Endothelial cell of umbilical vein (primary cell): ENCODE results near the gene MOB3C. TPM values are rescaled to one million over a fixed set of nuclear protein-coding genes. Genes with fewer than 3 reads are reported as not detected.

Source experiments
- BruUV-seq: library from RNA; stranded (reverse); fragments of 400-500 nt; replicated peaks from 2 replicates; lab custom pipeline; 2021; lab: Mats Ljungman, UMichigan
- CTCF ChIA-PET: fragments of 300-600, 350-600 bp; sonication (Branson Sonifier 250); formaldehyde crosslinking; loops from one replicate; lab custom pipeline; 2021; ENCODE audit warnings: antibody characterized with exemption, inconsistent platforms; lab: Charles Lee
- POLR2A ChIA-PET: fragments of 300-600, 350-600 bp; sonication (Branson Sonifier 250); formaldehyde crosslinking; loops from one replicate; lab custom pipeline; 2021; ENCODE audit warnings: antibody characterized with exemption, inconsistent platforms; lab: Charles Lee
- DNase-seq: peaks from one replicate; pipeline ENCODE4 v3.0.0-alpha.2; 2011; ENCODE audit warnings: low read depth, low spot score
- FAIRE-seq: peaks from 2 replicates; lab custom pipeline; 2011; peaks lifted over from hg19 to GRCh38; lab: Jason Lieb, UNC
- H2AFZ ChIP-seq: 2 replicates; pipeline ENCODE4 v1.6.0; 2012; ENCODE audit warnings: low read depth, low read length, control low read depth, inconsistent platforms
- H3K27ac ChIP-seq: 2 replicates; pipeline ENCODE4 v1.5.1; 2011; ENCODE audit warnings: low read depth, mild to moderate bottlenecking, control low read depth, low read length, moderate library complexity; ENCODE audit not compliant: insufficient read depth
- H3K27me3 ChIP-seq, 2 experiments: 2 replicates each; pipeline versions ENCODE4 v1.6.0 to v1.6.1; 2011; ENCODE audit warnings: low read length in 2 of 2, mixed read lengths in 1 of 2; ENCODE audit not compliant: control insufficient read depth in 2 of 2, insufficient read depth in 2 of 2
- H3K36me3 ChIP-seq, 2 experiments: 2 replicates in 1 of 2; 3 replicates in 1 of 2; pipeline ENCODE4 v1.5.1; 2011; ENCODE audit warnings: low read length in 2 of 2, mild to moderate bottlenecking in 1 of 2, moderate library complexity in 1 of 2; ENCODE audit not compliant: control insufficient read depth in 2 of 2, insufficient read depth in 2 of 2; ENCODE audit errors: extremely low read depth in 1 of 2
- H3K4me1 ChIP-seq: 3 replicates; pipeline ENCODE4 v1.5.1; 2011; ENCODE audit warnings: mild to moderate bottlenecking, low read length; ENCODE audit not compliant: control insufficient read depth, insufficient read depth; ENCODE audit errors: extremely low read depth
- H3K4me2 ChIP-seq: 2 replicates; pipeline ENCODE4 v1.6.1; 2011; ENCODE audit warnings: low read length, control low read depth, mixed read lengths; ENCODE audit not compliant: insufficient read depth
- H3K4me3 ChIP-seq, 3 experiments: fragments of 200-600 bp in 1 of 3; sonication (generic), shearing (Covaris generic) in 1 of 3; replicated peaks in 1 of 3; 2 replicates each; pipeline ENCODE4 v1.5.1; 2011 to 2016; ENCODE audit warnings: control low read depth in 3 of 3, low read length in 3 of 3, mild to moderate bottlenecking in 2 of 3, inconsistent platforms in 1 of 3, low read depth in 1 of 3, moderate library complexity in 1 of 3; ENCODE audit not compliant: insufficient read depth in 1 of 3
- H3K79me2 ChIP-seq: 2 replicates; pipeline ENCODE4 v1.6.0; 2012; ENCODE audit warnings: low read length, inconsistent platforms; ENCODE audit not compliant: control insufficient read depth, insufficient read depth
- H3K9ac ChIP-seq: replicated peaks from 2 replicates; pipeline ENCODE3; 2011; ENCODE audit warnings: low read length, control low read depth; ENCODE audit not compliant: insufficient read depth; ENCODE audit errors: extremely low read depth
- H3K9me1 ChIP-seq: replicated peaks from 3 replicates; pipeline ENCODE4 v1.6.0; 2011; ENCODE audit warnings: mild to moderate bottlenecking, low read length; ENCODE audit not compliant: control insufficient read depth, insufficient read depth; ENCODE audit errors: extremely low read depth
- H3K9me3 ChIP-seq: replicated peaks from 2 replicates; pipeline ENCODE4 v1.5.1; 2012; ENCODE audit warnings: low read length, inconsistent platforms; ENCODE audit not compliant: control insufficient read depth, insufficient read depth
- H4K20me1 ChIP-seq: replicated peaks from 2 replicates; pipeline ENCODE3; 2011; ENCODE audit warnings: mild to moderate bottlenecking, low read length; ENCODE audit not compliant: control insufficient read depth, insufficient read depth; ENCODE audit errors: extremely low read depth
- CTCF ChIP-seq, 2 donors: IDR thresholded peaks; 1 replicate in 1 of 2; 2 replicates in 1 of 2; pipeline ENCODE4 v1.5.1; 2011; ENCODE audit warnings: low read length in 2 of 2, mild to moderate bottlenecking in 2 of 2, moderate library complexity in 2 of 2, control low read depth in 1 of 2, inconsistent platforms in 1 of 2, low read depth in 1 of 2; ENCODE audit not compliant: insufficient read depth in 1 of 2; ENCODE audit errors: extremely low read depth in 1 of 2
- EZH2 ChIP-seq: IDR thresholded peaks from 2 replicates; pipeline ENCODE4 v1.6.1; 2012; ENCODE audit warnings: borderline replicate concordance, low read depth, mild to moderate bottlenecking, moderate library complexity, low read length, inconsistent platforms; ENCODE audit not compliant: severe bottlenecking
- FOS ChIP-seq: IDR thresholded peaks from 2 replicates; pipeline ENCODE4 v1.6.1; 2011; ENCODE audit warnings: mild to moderate bottlenecking, low read length, moderate library complexity, borderline replicate concordance; ENCODE audit not compliant: insufficient read depth
- GATA2 ChIP-seq: IDR thresholded peaks from 2 replicates; pipeline ENCODE4 v1.7.0; 2011; ENCODE audit warnings: low read depth, mild to moderate bottlenecking, moderate library complexity, mixed read lengths, low read length; ENCODE audit not compliant: insufficient read length, insufficient read depth
- JUN ChIP-seq: IDR thresholded peaks from 2 replicates; pipeline ENCODE4 v1.6.1; 2011; ENCODE audit warnings: borderline replicate concordance, low read depth; ENCODE audit not compliant: insufficient read length, insufficient read depth
- MYC ChIP-seq: IDR thresholded peaks from one replicate; pipeline ENCODE4 v1.6.1; 2011; ENCODE audit warnings: mild to moderate bottlenecking, low read depth, low read length
- POLR2A ChIP-seq: IDR thresholded peaks from 2 replicates; pipeline ENCODE4 v1.6.1; 2012; ENCODE audit warnings: low read depth, mild to moderate bottlenecking, control low read depth, low read length
- POLR2AphosphoS5 ChIP-seq: IDR thresholded peaks from 2 replicates; pipeline ENCODE4 v1.6.1; 2012; ENCODE audit warnings: low read depth, mild to moderate bottlenecking, control low read depth, low read length, moderate library complexity; ENCODE audit not compliant: insufficient read depth
- dilution Hi-C: fragments of 300-500 bp; cut with MboI; formaldehyde crosslinking; loops from one replicate; pipeline ENCODE4 v1.15.0; 2019; ENCODE audit warnings: low sequenced_read_pairs; ENCODE audit not compliant: extremely low pct_ligation_motif_present
- intact Hi-C: fragments of 100-400 bp; cut with micrococcal nuclease; formaldehyde crosslinking; loops from one replicate; pipeline ENCODE4 v1.10.0; 2022
- polyA plus RNA-seq, 4 experiments: library from polyadenylated mRNA; depleted of rRNA in 3 of 4; stranded (reverse) in 3 of 4; unstranded in 1 of 4; fragments of >200 nt; gene quantifications; 2 replicates each; pipeline versions ENCODE4 v1.2.1 to v1.2.3, GENCODE V29; 2011 to 2012; ENCODE audit warnings: missing spikeins in 1 of 4
- total RNA-seq: library from RNA; stranded (reverse); gene quantifications from 2 replicates; pipeline ENCODE4 v1.2.3, GENCODE V29; 2021
- TF ChIP-seq, protein P1 (sequence below): IDR thresholded peaks from 2 replicates; pipeline ENCODE4 v1.6.1; 2011; ENCODE audit not compliant: insufficient read depth, insufficient read length

Gene MOB3C
- total and polyA plus RNA-seq, 2 donors (not counting 3 experiments of a cell fraction or from before 2014, with no cell fraction given) = 6.1 to 8.4 TPM

DNA sequence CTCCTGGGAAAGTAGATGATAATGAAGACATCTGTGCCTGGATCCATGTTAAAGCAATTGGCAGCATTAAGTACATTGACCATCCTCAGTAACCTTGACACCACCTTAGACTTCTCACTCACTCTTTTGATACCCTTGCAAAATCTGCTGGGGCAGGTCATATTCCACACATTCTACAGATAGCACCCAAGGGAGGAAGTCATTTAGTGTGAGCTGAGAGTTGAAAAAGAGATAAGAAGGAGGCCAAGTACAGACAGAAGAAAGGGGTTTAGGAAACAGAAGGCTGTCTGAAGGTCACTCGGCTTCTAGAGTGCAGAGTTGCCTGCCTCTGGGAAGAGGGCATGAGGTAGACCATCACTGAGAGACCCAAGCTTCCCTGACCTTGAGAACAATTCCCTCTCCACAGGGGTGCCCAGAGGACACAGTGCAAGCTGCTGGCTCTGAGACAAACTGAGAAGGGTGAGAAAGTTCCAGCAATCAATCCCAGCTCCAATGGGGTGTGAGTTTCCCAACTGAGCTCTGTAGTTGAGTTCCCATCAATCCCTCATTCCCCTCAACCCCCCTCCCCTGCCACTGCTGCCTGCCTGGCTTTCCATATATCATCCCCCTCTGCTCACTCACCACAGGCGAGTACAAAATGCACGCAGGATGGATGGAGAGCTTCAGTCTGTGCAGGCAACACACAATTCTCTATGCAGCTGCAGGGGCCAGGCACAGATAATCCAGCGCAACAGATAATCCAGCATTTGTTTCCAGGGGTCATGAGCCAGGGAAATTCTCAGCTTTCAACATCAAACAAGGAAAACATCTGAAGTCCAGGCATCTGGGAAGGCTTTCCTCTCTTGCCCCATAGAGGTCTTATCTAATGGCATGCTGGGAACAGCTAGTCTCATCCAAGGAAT lies 7.4 kb upstream of the MOB3C start:
- DNase-seq = no peak
- Histone ChIP-seq H3K27ac (no peak overlapping the region), H2AFZ (no peak overlapping the region), H3K4me3 (no peak overlapping the region), H3K36me3 (no peaks in the 10 kb centered on the region), H3K79me2 (no peaks in the 10 kb centered on the region), H3K9me1 (no peaks in the 10 kb centered on the region), H4K20me1 (no peaks in the 10 kb centered on the region), H3K9me3 (no peaks in the 10 kb centered on the region), H3K4me2 (no peak overlapping the region), H3K9ac (no peak overlapping the region), H3K27me3 (no peaks in the 10 kb centered on the region), H3K4me1 (no peaks in the 10 kb centered on the region)
- TF ChIP-seq POLR2A (no peak), POLR2AphosphoS5 (no peak), JUN (no peak), GATA2 (no peak), EZH2 (no peak), CTCF (IDR thresholded peaks at IDR 0.05; ENCODE audit: extremely low read depth in 1 of 2, insufficient read depth in 1 of 2, low read depth in 1 of 2, low read length in 2 of 2) (no peak), MYC (no peak), FOS (no peak)
- TF ChIP-seq, protein P1, sequence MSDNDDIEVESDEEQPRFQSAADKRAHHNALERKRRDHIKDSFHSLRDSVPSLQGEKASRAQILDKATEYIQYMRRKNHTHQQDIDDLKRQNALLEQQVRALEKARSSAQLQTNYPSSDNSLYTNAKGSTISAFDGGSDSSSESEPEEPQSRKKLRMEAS = no peak
- no TSS peak for BruUV-seq
- FAIRE-seq = no peak
- ChIA-PET CTCF (interaction anchor here (0.9 to 5.4 kb wide), 4 partner anchors 11 to 101 kb away, joined by 3 to 79 read pairs (median 4); no protein-coding TSS in a partner anchor), POLR2A (no interaction called here)
- intact Hi-C loops (no loop called here), dilution Hi-C loops (no loop called here)
